Calu3 (cell line): ENCODE measurements around the gene MMEL1. TPM values are rescaled to one million over a fixed set of nuclear protein-coding genes. Genes with fewer than 3 reads are reported as not detected.
A peak's percentile ranks its signal among the peaks of the same experiment; 100 is the strongest.
"Not testable (repeated sequence)": the region's sequence is repeated elsewhere in the genome, so short reads cannot be mapped to it uniquely, and the experiment has no call there.

ENCODE experiments used
- BruUV-seq: library from RNA; stranded (reverse); fragments of 400-500 nt; replicated peaks from 2 replicates; lab custom pipeline; 2021; lab: Mats Ljungman, UMichigan
- CTCF ChIA-PET: fragments of 300-600 bp; sonication (Branson Sonifier 250); formaldehyde crosslinking; loops from one replicate; lab custom pipeline; 2022; ENCODE audit warnings: antibody characterized with exemption; lab: Charles Lee
- DNase-seq: peaks from one replicate; pipeline ENCODE4 v3.0.0; 2022
- H3K27ac Mint-ChIP-seq: one replicate; pipeline ENCODE4 v1.8.0; 2022; ENCODE audit warnings: mixed read lengths; ENCODE audit not compliant: unreplicated experiment
- H3K27me3 Mint-ChIP-seq: one replicate; pipeline ENCODE4 v1.8.0; 2022; ENCODE audit warnings: mixed read lengths; ENCODE audit not compliant: unreplicated experiment
- H3K36me3 Mint-ChIP-seq: one replicate; pipeline ENCODE4 v1.8.0; 2022; ENCODE audit warnings: mild to moderate bottlenecking, moderate library complexity, mixed read lengths; ENCODE audit not compliant: insufficient read depth, unreplicated experiment
- H3K4me1 Mint-ChIP-seq: one replicate; pipeline ENCODE4 v1.8.0; 2022; ENCODE audit warnings: mild to moderate bottlenecking, low read depth, mixed read lengths; ENCODE audit not compliant: unreplicated experiment
- H3K4me3 Mint-ChIP-seq: one replicate; pipeline ENCODE4 v1.8.0; 2022; ENCODE audit warnings: mild to moderate bottlenecking, low read depth, moderate library complexity, mixed read lengths; ENCODE audit not compliant: unreplicated experiment
- H3K9me3 Mint-ChIP-seq: one replicate; pipeline ENCODE4 v1.8.0; 2022; ENCODE audit warnings: low read depth, mixed read lengths; ENCODE audit not compliant: unreplicated experiment
- intact Hi-C: fragments of 100-400 bp; cut with micrococcal nuclease; formaldehyde crosslinking; loops from one replicate; pipeline ENCODE4 v1.10.0; 2022; ENCODE audit not compliant: unreplicated experiment
- total RNA-seq: library from RNA; stranded (reverse); gene quantifications from 2 replicates; pipeline ENCODE4 v1.2.3, GENCODE V29; 2022
- TF ChIP-seq, protein P1 (sequence below): fragments of 200-600 bp; IDR thresholded peaks from one replicate; pipeline ENCODE4 v1.8.0; 2022; ENCODE audit warnings: antibody characterized with exemption; ENCODE audit not compliant: unreplicated experiment

Gene MMEL1
- total RNA-seq, 1 experiment from 2014 or later: 5.6 TPM

GRCh38 chr1:2552189-2552588 is 80.6 kb downstream of the MMEL1 start:
- Mint-ChIP-seq H3K27ac (no peak overlapping the region), H3K4me1 (peaks cover 8% of the 10 kb centered on the region), H3K9me3 (no peaks in the 10 kb centered on the region), H3K36me3 (peaks cover 18% of the 10 kb centered on the region), H3K4me3 (no peak overlapping the region), H3K27me3 (no peaks in the 10 kb centered on the region)
- TF ChIP-seq, protein P1, sequence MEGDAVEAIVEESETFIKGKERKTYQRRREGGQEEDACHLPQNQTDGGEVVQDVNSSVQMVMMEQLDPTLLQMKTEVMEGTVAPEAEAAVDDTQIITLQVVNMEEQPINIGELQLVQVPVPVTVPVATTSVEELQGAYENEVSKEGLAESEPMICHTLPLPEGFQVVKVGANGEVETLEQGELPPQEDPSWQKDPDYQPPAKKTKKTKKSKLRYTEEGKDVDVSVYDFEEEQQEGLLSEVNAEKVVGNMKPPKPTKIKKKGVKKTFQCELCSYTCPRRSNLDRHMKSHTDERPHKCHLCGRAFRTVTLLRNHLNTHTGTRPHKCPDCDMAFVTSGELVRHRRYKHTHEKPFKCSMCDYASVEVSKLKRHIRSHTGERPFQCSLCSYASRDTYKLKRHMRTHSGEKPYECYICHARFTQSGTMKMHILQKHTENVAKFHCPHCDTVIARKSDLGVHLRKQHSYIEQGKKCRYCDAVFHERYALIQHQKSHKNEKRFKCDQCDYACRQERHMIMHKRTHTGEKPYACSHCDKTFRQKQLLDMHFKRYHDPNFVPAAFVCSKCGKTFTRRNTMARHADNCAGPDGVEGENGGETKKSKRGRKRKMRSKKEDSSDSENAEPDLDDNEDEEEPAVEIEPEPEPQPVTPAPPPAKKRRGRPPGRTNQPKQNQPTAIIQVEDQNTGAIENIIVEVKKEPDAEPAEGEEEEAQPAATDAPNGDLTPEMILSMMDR: no peak
- CTCF ChIA-PET: no interaction called here
- no TSS peak for BruUV-seq
- no peak for DNase-seq
- intact Hi-C loops: no loop called here

DNA sequence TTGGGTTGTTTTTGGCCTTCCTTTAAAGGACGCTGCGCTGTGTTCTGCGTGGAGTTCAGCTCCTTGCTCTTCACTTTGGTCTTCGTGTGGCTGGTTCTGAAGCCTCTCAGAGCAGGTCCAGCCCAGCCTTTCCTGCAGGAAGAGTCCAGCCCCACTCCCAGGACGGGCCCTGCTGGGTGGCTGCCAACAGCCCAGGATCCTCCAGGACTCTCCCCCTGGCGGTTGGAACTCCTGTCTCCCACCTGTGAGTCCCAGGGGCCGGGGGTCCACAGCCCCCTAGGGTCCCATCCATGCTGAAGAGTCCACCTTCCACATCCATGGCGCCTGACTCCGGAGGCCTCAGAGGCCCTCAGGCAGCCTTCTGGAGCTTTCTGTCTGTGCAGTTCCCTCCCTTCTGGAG is 81.3 kb downstream of the MMEL1 start:
- DNase-seq, H3K4me1 Mint-ChIP-seq, H3K9me3 Mint-ChIP-seq, H3K27me3 Mint-ChIP-seq, intact Hi-C loops, BruUV-seq, H3K4me3 Mint-ChIP-seq, CTCF ChIA-PET, H3K27ac Mint-ChIP-seq: not testable (repeated sequence)
- H3K36me3 Mint-ChIP-seq: peaks cover 17% of the 10 kb centered on the region

DNA sequence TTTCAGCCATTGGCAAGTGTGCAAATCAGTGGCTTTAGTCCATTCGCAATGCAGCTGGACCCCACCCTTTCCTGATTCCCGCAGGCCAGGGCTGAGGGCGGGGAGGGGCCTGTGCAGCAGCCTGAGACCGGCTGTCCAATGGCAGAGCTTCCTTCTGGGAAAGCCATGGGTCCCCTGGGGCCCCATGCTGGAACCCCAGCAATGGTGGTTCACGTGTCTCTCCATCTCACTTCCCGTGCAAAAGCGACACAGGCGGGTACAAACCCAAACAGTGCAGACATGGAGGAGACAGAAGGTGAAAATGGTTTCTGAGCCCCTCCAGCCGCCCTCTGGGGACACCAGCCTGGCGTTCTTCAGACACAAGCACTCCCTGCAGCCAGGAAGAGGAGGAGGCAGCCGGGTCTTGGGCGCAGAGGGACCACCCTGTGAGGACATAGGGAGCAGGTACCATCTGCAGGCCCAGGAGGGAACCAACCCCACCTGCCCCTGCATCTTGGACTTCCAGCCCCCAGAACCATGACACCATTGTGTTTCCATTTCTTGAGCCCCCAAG is 82.4 kb downstream of the MMEL1 start:
- H3K27me3 Mint-ChIP-seq, DNase-seq, intact Hi-C loops, H3K27ac Mint-ChIP-seq, BruUV-seq, H3K4me1 Mint-ChIP-seq, CTCF ChIA-PET, H3K4me3 Mint-ChIP-seq, H3K9me3 Mint-ChIP-seq: not testable (repeated sequence)
- H3K36me3 Mint-ChIP-seq: peaks cover 15% of the 10 kb centered on the region

DNA sequence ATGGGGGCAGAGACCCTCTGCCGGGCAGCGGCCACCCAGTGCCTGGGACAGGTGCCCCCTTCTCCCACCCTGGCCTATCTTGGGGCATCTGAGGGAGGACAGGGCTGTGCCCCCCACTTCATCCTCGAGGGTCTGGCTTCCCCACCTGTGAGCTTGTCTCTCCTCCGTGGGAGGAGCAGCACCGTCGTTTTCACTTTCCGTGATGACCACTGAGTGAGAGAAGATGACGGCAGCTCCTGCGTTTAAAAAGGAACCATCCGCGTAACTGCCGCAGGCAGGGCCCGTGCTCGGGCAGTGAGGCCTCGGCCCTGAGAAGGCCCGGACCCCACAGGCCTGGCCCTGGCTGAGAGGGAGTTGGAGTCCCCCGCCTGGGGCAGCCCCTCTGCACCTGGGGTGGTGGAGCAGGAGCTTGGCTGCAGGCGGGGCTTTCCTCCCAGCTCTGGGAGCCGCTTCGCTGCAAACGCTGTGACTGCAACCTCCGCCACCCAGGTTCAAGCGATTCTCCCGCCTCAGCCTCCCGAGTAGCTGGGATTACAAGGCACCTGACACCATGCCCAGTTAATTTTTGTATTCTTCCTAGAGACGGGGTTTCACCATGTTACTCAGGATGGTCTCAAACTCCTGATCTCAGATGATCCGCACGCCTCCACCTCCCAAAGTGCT is 83.3 kb downstream of the MMEL1 start:
- CTCF ChIA-PET, H3K27me3 Mint-ChIP-seq, BruUV-seq, H3K9me3 Mint-ChIP-seq, H3K27ac Mint-ChIP-seq, DNase-seq, H3K4me3 Mint-ChIP-seq, H3K4me1 Mint-ChIP-seq: not testable (repeated sequence)
- intact Hi-C loops: loop anchor here (10.0 kb wide), 1 partner anchor 355 kb away; the partner anchor contains the start of gene FAAP20
- H3K36me3 Mint-ChIP-seq: peaks cover 15% of the 10 kb centered on the region

DNA sequence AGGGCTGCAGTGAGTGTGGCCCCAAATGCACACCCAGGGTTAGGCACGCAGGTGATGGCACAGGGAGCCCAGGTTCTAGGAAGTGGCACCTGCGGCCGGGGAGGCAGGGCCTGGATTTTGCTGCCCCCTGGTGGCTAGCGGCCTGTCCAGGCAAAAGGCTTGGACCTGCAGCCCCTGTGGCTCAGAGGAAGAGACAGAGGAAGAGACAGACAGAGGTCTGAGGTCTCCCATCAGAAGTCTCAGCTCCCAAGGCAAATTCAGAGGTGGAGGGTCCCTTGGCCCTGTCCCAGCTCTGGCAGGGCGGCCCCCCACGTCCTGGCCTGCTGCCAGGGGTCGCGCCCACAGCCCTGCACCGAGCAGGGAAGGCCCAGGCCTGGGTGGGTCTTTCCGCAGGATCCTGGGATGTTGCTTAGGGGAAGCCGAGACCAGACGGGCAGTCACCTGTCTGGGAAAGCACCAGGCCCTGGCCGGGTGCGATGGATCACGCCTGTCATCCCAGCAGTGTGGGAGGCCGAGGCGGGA is 84.7 kb downstream of the MMEL1 start:
- CTCF ChIA-PET: interaction anchor here (0.7 to 3.3 kb wide), 7 partner anchors 13 to 353 kb away, joined by 3 to 19 read pairs (median 5); partner anchors contain the start of genes FAAP20 and PANK4
- Mint-ChIP-seq H3K36me3 (peaks cover 15% of the 10 kb centered on the region), H3K9me3 (no peaks in the 10 kb centered on the region), H3K4me1 (no peaks in the 10 kb centered on the region), H3K27me3 (no peaks in the 10 kb centered on the region), H3K4me3 (peak overlapping the region; percentile 80), H3K27ac (no peak overlapping the region)
- TF ChIP-seq, protein P1: peak; percentile 83
- no TSS peak for BruUV-seq
- DNase-seq: peak; percentile 87
- intact Hi-C loops: loop anchor here (1.0 to 10.0 kb wide), 2 partner anchors 134 to 353 kb away; partner anchors contain the start of gene FAAP20
